H9 (cell line): ENCODE data around the gene IGSF11. TPM values are rescaled to one million over a fixed set of nuclear protein-coding genes. Genes with fewer than 3 reads are reported as not detected.

Experiments
- DNase-seq: peaks from one replicate; pipeline ENCODE4 v3.0.0-alpha.2; 2017
- H2AFZ ChIP-seq: one replicate; pipeline ENCODE4 v1.6.1; 2013; ENCODE audit warnings: mild to moderate bottlenecking, low read length, control low read depth, moderate library complexity
- H2AK5ac ChIP-seq: 2 replicates; pipeline ENCODE4 v1.6.1; 2013; ENCODE audit warnings: low read length, control low read depth, mixed read lengths; ENCODE audit not compliant: insufficient read length
- H2BK120ac ChIP-seq: one replicate; pipeline ENCODE4 v1.6.1; 2013; ENCODE audit warnings: low read depth, mild to moderate bottlenecking, low read length, control low read depth, inconsistent platforms; ENCODE audit not compliant: poor library complexity, severe bottlenecking
- H2BK12ac ChIP-seq: 2 replicates; pipeline ENCODE4 v1.6.1; 2013; ENCODE audit warnings: low read length, control low read depth, mixed read lengths, low read depth; ENCODE audit not compliant: insufficient read length
- H2BK15ac ChIP-seq: 2 replicates; pipeline ENCODE4 v1.6.1; 2013; ENCODE audit warnings: low read depth, low read length, control low read depth
- H2BK20ac ChIP-seq: one replicate; pipeline ENCODE4 v1.6.1; 2013; ENCODE audit warnings: low read depth, mild to moderate bottlenecking, low read length, control low read depth, inconsistent platforms; ENCODE audit not compliant: poor library complexity, severe bottlenecking
- H2BK5ac ChIP-seq: 2 replicates; pipeline ENCODE4 v1.6.1; 2013; ENCODE audit warnings: low read length, control low read depth, mixed read lengths; ENCODE audit not compliant: insufficient read length
- H3K14ac ChIP-seq: 2 replicates; pipeline ENCODE4 v1.6.1; 2013; ENCODE audit warnings: low read length, control low read depth; ENCODE audit not compliant: insufficient read depth
- H3K18ac ChIP-seq: 2 replicates; pipeline ENCODE4 v1.6.1; 2013; ENCODE audit warnings: low read depth, mild to moderate bottlenecking, mixed read lengths, low read length, control low read depth; ENCODE audit not compliant: insufficient read length
- H3K23ac ChIP-seq: 2 replicates; pipeline ENCODE4 v1.6.1; 2013; ENCODE audit warnings: low read length, control low read depth, mixed read lengths, low read depth; ENCODE audit not compliant: insufficient read length
- H3K23me2 ChIP-seq: 2 replicates; pipeline ENCODE4 v1.6.1; 2013; ENCODE audit warnings: low read depth, mild to moderate bottlenecking, mixed read lengths, low read length, control low read depth; ENCODE audit not compliant: insufficient read length, poor library complexity, severe bottlenecking
- H3K27ac ChIP-seq: 2 replicates; pipeline ENCODE4 v1.5.1; 2013; ENCODE audit warnings: low read length, control low read depth, mixed read lengths, low read depth; ENCODE audit not compliant: insufficient read length
- H3K27me3 ChIP-seq: 2 replicates; pipeline ENCODE4 v1.6.1; 2013; ENCODE audit warnings: low read length, control low read depth, inconsistent platforms; ENCODE audit not compliant: insufficient read depth
- H3K4ac ChIP-seq: 2 replicates; pipeline ENCODE4 v1.6.1; 2013; ENCODE audit warnings: low read depth, mild to moderate bottlenecking, control low read depth, inconsistent platforms, low read length, moderate library complexity
- H3K4me1 ChIP-seq: 2 replicates; pipeline ENCODE4 v1.6.1; 2013; ENCODE audit warnings: low read length, control low read depth, inconsistent platforms; ENCODE audit not compliant: insufficient read depth
- H3K4me2 ChIP-seq: 2 replicates; pipeline ENCODE4 v1.6.1; 2013; ENCODE audit warnings: low read length, control low read depth, mixed read lengths; ENCODE audit not compliant: insufficient read length, insufficient read depth
- H3K56ac ChIP-seq: 2 replicates; pipeline ENCODE4 v1.6.1; 2013; ENCODE audit warnings: low read depth, mild to moderate bottlenecking, mixed read lengths, low read length, control low read depth; ENCODE audit not compliant: insufficient read length
- H3K79me1 ChIP-seq: 2 replicates; pipeline ENCODE4 v1.6.1; 2013; ENCODE audit warnings: low read depth, mild to moderate bottlenecking, moderate library complexity, low read length, control low read depth, inconsistent platforms; ENCODE audit not compliant: insufficient read depth, poor library complexity, severe bottlenecking
- H3K79me2 ChIP-seq: 2 replicates; pipeline ENCODE4 v1.6.1; 2013; ENCODE audit warnings: low read length, control low read depth, inconsistent platforms; ENCODE audit not compliant: insufficient read depth
- H3K9ac ChIP-seq: 2 replicates; pipeline ENCODE4 v1.6.1; 2013; ENCODE audit warnings: low read length, control low read depth, mixed read lengths; ENCODE audit not compliant: insufficient read length; ENCODE audit errors: extremely low read depth
- H3K9me3 ChIP-seq: one replicate; pipeline ENCODE4 v1.6.1; 2013; ENCODE audit warnings: low read depth, low read length, inconsistent platforms; ENCODE audit not compliant: control insufficient read depth
- H3T11ph ChIP-seq: one replicate; pipeline ENCODE4 v1.6.1; 2013; ENCODE audit warnings: mild to moderate bottlenecking, low read length, control low read depth, inconsistent platforms
- H4K20me1 ChIP-seq: one replicate; pipeline ENCODE4 v1.6.1; 2013; ENCODE audit not compliant: control insufficient read depth, insufficient read length, insufficient read depth
- H4K5ac ChIP-seq: 2 replicates; pipeline ENCODE4 v1.6.1; 2013; ENCODE audit warnings: low read depth, mild to moderate bottlenecking, mixed read lengths, low read length, control low read depth; ENCODE audit not compliant: insufficient read length
- H4K8ac ChIP-seq: replicated peaks from 2 replicates; pipeline ENCODE4 v1.6.1; 2013; ENCODE audit warnings: low read length, control low read depth, mixed read lengths, low read depth; ENCODE audit not compliant: insufficient read length
- H4K91ac ChIP-seq: 2 replicates; pipeline ENCODE4 v1.6.1; 2013; ENCODE audit warnings: low read depth, mild to moderate bottlenecking, moderate library complexity, mixed read lengths, low read length, control low read depth; ENCODE audit not compliant: insufficient read length
- H3K27ac Mint-ChIP-seq, 3 experiments: 2 replicates in 2 of 3; 3 replicates in 1 of 3; pipeline ENCODE4 v1.8.0; 2020 to 2021; ENCODE audit warnings: mixed read lengths in 3 of 3, mild to moderate bottlenecking in 1 of 3, moderate library complexity in 1 of 3
- H3K27me3 Mint-ChIP-seq: 2 replicates; pipeline ENCODE4 v1.8.0; 2021; ENCODE audit warnings: low read depth, mild to moderate bottlenecking, moderate library complexity, mixed read lengths
- H3K36me3 Mint-ChIP-seq, 3 experiments: 2 replicates in 2 of 3; 3 replicates in 1 of 3; pipeline ENCODE4 v1.8.0; 2020 to 2021; ENCODE audit warnings: low read depth in 3 of 3, mixed read lengths in 3 of 3; ENCODE audit not compliant: insufficient read depth in 1 of 3
- H3K4me1 Mint-ChIP-seq, 2 experiments: 2 replicates each; pipeline ENCODE4 v1.8.0; 2020; ENCODE audit warnings: mixed read lengths in 2 of 2
- H3K4me3 Mint-ChIP-seq, 2 experiments: 2 replicates in 1 of 2; 3 replicates in 1 of 2; pipeline ENCODE4 v1.8.0; 2020 to 2021; ENCODE audit warnings: mild to moderate bottlenecking in 2 of 2, mixed read lengths in 2 of 2, moderate library complexity in 1 of 2
- H3K9me3 Mint-ChIP-seq, 2 experiments: 2 replicates in 1 of 2; 3 replicates in 1 of 2; pipeline ENCODE4 v1.8.0; 2020; ENCODE audit warnings: mild to moderate bottlenecking in 2 of 2, mixed read lengths in 2 of 2, moderate library complexity in 1 of 2
- WGBS: extraction: QIAGEN DNeasy Blood & Tissue Kit; methylation state at CpG from one replicate; pipeline ENCODE4 v1.1.7; 2013; ENCODE audit warnings: missing lambda C conversion rate, low lambda C conversion rate, mixed read lengths; ENCODE audit not compliant: insufficient read length; ENCODE audit errors: extremely low coverage; 5-methylcytosine and 5-hydroxymethylcytosine counted together
- total RNA-seq: library from RNA; stranded (reverse); gene quantifications from 2 replicates; pipeline ENCODE4 v1.2.1, GENCODE V29; 2021
- TF ChIP-seq, protein P1 (sequence below): fragments of 200-600 bp; sonication (generic); conservative IDR thresholded peaks from 3 replicates; pipeline ENCODE4 v1.8.0; 2021; ENCODE audit warnings: antibody characterized with exemption, mild to moderate bottlenecking

Gene IGSF11
- total RNA-seq, 1 experiment from 2014 or later: 1.6 TPM

DNA sequence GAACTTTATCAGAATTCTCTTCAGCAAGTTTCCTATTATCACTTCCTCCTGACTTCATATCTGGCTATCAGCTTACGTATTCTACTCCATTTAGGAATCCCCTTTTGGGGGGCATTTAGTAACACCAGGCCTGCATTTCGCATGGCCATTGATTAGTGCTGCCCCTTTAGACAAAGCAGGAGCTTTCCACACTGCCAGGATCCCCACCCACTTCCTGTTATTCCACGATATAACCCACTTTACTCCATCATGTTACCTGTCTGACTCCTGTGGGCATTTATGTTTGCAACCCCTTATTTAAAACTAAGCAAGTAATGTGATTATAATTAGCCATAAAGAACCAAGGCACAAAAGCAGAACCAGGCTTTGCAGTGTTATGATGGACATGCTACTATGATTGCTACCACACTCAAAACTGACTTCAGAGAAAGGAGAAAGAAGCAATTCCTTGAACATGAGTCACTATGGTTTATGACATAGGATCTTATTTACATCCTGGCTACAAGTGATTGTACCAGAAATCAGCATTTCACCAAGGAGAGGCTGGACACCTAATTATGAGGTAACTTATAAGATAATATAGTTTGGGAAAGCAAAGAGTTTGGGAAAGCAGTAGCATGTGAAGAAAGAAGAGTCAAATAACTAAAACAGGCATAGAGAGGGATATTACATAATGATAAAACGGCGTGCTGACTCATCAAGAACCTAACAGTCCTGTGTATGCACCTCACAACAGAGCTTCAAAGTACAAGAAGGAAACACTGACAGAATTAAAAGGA, 96.3 kb downstream of the IGSF11 start:
- TF ChIP-seq, protein P1, sequence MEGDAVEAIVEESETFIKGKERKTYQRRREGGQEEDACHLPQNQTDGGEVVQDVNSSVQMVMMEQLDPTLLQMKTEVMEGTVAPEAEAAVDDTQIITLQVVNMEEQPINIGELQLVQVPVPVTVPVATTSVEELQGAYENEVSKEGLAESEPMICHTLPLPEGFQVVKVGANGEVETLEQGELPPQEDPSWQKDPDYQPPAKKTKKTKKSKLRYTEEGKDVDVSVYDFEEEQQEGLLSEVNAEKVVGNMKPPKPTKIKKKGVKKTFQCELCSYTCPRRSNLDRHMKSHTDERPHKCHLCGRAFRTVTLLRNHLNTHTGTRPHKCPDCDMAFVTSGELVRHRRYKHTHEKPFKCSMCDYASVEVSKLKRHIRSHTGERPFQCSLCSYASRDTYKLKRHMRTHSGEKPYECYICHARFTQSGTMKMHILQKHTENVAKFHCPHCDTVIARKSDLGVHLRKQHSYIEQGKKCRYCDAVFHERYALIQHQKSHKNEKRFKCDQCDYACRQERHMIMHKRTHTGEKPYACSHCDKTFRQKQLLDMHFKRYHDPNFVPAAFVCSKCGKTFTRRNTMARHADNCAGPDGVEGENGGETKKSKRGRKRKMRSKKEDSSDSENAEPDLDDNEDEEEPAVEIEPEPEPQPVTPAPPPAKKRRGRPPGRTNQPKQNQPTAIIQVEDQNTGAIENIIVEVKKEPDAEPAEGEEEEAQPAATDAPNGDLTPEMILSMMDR: no peak
- no peak overlapping the region for H4K5ac ChIP-seq
- no peak overlapping the region for H4K91ac ChIP-seq
- no peak overlapping the region for H3T11ph ChIP-seq
- Mint-ChIP-seq H3K36me3 (no peaks in the 10 kb centered on the region), H3K9me3 (peaks cover 0 to 2% of the 10 kb centered on the region in 2 experiments; a peak in 2 of 5 replicates), H3K4me1 (peaks cover 5% of the 10 kb centered on the region in 2 experiments; a peak in 2 of 4 replicates), H3K4me3 (no peak overlapping the region), H3K27ac (no peak overlapping the region; a peak in 1 of 7 replicates), H3K27me3 (no peaks in the 10 kb centered on the region; the same call in 1 of the 2 replicates)
- H3K4ac ChIP-seq: no peak overlapping the region
- no peak overlapping the region for H3K9ac ChIP-seq
- H3K23me2 ChIP-seq: no peaks in the 10 kb centered on the region
- H3K14ac ChIP-seq: no peak overlapping the region
- H3K18ac ChIP-seq: no peak overlapping the region
- H3K56ac ChIP-seq: no peak overlapping the region
- H2BK15ac ChIP-seq: no peak overlapping the region
- H3K23ac ChIP-seq: no peak overlapping the region
- H3K4me1 ChIP-seq: no peaks in the 10 kb centered on the region
- no peaks in the 10 kb centered on the region for H3K79me1 ChIP-seq
- H3K27me3 ChIP-seq: no peaks in the 10 kb centered on the region
- no peak overlapping the region for H4K8ac ChIP-seq
- H2AFZ ChIP-seq: no peak overlapping the region
- no CpG with 5 or more reads among the region's 5 CpGs for WGBS
- H4K20me1 ChIP-seq: no peaks in the 10 kb centered on the region
- H3K9me3 ChIP-seq: no peaks in the 10 kb centered on the region
- DNase-seq: no peak
- no peak overlapping the region for H3K27ac ChIP-seq
- no peak overlapping the region for H2BK12ac ChIP-seq
- H2BK5ac ChIP-seq: no peak overlapping the region
- H2BK120ac ChIP-seq: no peak overlapping the region
- H3K4me2 ChIP-seq: no peak overlapping the region
- H2AK5ac ChIP-seq: no peak overlapping the region
- H3K79me2 ChIP-seq: no peaks in the 10 kb centered on the region
- H2BK20ac ChIP-seq: no peak overlapping the region
